Stimulated activated CD8-positive, alpha-beta memory T cell treated with anti-CD3 and anti-CD28 coated beads, Interleukin-15, amount 100 ng/mL, for 24 hours (primary cell): ENCODE measurements around the gene EHF.
"Not testable (repeated sequence)": the region's sequence is repeated elsewhere in the genome, so short reads cannot be mapped to it uniquely, and the experiment has no call there.

Experiments used
- DNase-seq: peaks from one replicate; pipeline ENCODE4 v3.0.0-alpha.2; 2020; ENCODE audit warnings: low read depth

The EHF gene

DNA sequence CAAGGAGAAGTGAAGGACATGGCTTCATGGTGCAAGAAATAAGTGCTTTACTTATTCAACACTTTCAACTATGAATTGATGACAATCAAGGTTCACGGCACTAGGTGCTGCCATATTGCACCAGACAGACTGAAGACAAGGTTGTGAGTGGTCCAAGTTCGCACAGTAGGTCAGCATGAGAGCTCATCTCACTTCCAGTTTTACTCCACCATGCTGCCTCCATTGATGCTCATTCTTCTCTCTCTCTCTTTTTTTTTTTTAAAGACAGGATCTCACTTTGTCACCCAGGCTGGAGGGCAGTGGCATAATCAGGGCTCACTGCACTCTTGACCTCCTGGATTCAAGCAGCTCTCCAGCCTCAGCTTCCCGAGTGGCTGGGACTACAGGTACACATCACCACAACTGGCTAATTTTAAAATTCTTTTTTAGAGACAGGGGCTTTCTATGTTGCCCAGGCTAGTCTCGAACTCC lies 47.7 kb downstream of the EHF start:
- no peak for DNase-seq

DNA sequence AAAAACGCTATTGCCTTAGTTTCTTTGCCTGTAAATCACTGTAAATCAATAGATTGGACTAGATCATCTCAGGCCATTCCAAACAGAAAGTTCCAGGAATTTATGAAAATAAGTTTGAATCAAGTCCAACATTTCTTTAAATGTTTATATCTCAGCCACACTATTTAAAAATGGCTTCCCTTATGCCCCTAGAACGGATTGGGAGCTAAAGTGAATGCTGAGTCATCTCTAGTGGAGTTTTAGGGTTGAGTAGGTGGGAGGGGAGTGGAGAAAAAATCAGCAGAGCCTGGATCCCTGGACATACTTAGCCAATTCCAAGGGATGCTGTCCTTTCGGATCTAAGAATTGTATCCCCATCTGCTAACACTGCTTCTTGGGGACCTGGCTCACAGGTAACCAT lies 48.6 kb downstream of the EHF start:
- no peak for DNase-seq

DNA sequence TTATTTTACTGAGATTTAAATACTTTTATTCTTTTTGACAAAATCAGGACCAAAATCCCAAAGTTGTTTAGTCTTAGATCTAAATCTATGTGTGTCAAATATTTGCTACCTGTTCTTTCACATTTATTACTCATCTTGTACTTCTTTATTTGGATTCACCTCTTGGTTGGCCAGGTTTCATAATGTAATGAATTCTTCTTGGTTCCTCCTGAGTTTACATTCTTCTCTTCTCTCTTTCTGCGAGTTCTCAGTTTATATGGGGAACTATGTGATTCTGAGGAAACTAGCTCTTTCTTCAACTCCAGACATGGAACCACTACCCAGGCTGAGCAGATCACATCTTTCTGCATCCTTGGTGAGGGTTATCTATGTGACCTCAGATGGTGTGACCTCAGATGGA lies 50.2 kb downstream of the EHF start:
- DNase-seq = no peak

DNA sequence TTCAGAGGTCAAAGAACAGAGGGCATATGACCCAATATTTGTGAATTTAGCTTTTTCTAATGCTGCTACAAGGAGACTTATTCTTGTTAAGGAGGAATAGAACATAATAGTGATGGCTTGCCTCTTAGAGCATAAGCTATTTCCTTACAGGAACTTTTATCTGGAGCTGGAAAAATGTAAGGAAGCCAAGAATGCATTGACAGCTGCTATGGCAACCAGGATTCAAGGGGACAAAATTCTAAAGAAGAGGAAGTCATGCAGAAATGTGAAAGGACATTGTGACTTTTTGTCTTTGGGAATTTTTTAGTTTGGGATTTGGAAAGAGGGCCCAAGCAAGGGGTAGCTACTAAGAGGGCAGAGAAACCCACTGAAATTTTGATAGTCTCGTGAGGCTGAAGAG lies 51.1 kb downstream of the EHF start:
- no peak for DNase-seq

DNA sequence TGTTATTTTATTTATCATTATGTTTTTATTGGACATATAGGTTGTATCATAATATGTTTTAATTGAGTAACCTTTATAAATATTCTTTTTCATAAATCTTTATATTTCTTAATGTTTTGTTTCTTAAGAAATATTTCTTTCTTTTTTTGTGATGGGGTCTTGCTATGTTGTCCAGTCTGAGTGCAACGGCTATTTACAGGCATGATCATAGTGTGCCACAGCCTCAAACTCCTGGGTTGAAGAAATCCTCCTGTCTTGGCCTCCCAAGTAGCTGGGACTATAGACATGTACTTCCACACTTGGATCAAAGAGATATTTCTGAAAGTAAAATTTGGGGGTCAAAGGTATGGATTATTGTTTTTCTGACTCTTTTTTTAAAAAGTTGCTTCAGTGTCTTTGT lies 53.1 kb downstream of the EHF start:
- no peak for DNase-seq

DNA sequence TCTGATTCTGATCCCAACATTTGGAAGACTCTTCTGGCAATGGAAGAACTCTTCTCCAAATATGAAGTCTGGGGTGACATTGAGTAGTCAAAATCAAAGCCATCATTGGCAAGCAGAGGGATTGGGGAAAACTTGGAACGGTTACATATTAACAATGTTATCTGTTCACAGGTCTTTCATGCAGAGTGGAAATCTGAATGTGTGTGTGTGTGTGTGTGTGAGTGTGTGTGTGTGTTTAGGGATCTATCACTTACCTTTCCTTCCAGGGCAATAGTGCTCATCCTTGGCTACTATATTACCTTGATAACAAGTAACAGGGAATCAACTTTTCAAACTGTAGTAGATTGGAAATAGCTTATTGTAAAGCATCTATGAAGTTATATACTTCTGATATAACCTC lies 55.3 kb downstream of the EHF start:
- no peak for DNase-seq

DNA sequence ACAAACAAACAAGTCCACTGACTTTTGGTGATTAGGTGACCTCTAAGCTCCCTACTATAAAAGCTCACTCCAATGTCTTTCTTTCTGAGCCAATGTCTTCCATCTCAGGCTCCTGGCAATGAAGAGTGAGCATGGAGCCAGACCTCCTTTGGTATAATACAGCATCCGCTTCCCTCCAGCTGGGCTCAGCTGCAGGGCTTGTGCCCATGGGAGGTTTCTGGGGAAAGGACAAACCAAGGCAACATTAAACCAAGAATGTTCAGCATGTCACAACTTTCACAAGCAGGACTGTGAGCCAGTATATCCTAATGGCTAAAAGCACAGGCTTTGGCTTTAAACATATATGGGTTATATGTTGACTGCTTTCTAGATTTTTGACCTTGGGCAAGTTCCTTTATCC lies 58.8 kb downstream of the EHF start:
- no peak for DNase-seq

DNA sequence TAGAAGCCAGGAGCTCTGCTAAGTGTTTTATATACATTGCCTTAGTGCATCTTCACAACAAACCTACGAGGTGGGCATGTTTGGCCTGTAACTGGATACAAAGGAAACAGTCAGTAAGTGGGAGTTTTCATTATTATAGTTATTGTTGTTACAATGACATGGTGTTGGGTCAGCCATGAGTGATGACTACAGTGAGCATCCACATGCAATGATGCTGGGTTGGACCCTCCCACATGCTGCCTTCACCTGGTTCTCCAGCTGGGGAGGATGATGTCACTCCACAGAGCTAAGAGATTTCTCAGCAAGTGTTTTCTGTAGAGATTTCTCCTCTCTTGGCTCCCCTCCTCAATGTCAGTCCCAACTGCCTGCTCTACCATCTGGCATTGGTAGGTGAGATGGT lies 59.3 kb downstream of the EHF start:
- no peak for DNase-seq

DNA sequence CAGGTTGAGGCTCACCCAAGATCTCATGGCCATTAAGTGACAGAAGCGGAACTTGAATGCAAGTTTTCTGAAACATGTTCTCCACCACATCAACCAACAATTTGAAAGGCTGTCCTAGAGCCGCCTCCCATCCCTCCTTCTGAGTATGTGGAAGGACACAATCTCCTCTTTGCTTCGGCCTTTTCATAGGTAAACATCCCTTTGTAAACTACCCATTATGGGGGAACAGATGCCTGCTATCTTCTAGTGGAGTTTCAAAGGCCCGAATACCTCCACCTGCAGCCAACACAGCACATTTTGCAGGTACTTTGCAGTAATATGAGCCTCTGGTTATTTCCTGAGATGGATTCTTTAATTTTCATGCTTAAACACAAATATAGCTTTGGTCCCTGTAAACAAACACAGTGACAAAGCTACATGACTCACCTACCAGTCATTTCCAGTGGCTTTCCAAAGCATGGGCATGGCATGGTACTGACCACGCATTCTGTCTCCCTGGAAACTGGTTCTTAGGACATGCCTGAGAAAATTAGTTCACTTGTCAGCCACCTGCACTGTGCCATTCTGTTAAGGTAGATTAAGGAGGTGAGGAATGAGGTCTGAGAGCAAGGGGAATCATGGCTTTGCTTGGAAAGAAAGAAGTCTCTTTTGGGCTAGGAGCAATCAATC lies 60.2 kb downstream of the EHF start:
- DNase-seq = no peak

DNA sequence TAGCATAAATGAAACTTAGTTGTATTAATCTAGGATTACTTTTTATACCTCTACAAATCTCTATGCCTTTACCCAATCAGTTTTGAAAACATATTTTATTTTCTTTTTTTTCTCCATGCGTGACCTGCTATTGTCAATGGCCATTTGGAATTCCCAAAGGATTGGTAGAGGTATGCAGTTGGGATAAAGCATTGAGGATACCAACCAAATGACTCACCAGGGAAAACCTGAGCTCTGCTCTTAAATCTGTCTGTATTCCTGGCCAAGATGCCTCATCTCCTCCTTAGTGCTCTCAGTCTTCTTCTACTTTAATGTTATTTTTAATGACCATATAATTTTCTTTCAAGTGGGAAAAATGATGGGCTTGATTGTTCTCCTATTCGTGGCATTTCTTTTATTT lies 61.9 kb downstream of the EHF start:
- no peak for DNase-seq

DNA sequence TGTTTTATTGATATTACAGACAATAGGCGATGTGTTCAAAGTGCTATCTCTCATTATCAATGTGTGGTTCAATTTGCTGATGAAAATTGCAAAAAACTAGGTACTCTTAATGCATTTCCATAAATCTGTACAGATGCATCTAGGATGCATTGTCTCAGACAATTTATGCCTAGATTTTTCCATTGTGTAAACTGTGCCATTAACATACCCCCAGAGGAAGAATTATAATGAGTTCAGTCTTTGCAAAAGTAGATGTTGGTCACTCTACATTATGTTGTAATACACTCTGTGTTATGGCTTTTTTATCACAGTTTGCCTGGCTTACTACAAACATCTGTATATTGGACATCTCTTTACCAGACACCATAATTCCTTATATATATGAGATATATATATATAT lies 62.5 kb downstream of the EHF start:
- no peak for DNase-seq

DNA sequence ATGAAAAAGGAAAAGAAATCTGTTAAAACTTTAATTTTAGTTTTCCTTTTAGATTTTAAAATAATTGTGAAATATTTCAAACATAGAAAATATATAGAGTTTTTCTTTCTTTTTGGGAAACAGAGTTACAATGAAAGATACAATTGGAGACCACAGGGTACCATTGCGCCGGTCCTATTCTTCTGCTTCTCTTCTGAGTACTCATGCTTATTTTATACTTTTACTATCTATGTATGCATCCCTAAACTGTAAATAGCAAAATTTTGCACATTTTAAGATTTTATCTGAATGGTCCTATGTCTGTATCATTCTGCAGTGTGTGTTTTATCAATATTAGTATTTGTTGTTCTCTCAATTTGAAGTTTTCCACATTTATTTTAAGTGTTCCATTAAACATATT lies 65.0 kb downstream of the EHF start:
- DNase-seq = no peak

DNA sequence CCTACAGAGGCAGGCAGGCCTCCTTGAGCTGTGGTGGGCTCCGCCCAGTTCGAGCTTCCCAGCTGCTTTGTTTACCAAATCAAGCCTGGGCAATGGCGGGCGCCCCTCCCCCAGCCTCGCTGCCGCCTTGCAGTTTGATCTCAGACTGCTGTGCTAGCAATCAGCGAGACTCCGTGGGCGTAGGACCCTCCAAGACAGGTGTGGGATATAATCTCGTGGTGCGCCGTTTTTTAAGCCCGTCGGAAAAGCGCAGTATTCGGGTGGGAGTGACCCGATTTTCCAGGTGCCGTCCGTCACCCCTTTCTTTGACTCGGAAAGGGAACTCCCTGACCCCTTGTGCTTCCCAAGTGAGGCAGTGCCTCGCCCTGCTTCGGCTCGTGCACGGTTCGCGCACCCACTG lies 71.4 kb downstream of the EHF start:
- DNase-seq = not testable (repeated sequence)

DNA sequence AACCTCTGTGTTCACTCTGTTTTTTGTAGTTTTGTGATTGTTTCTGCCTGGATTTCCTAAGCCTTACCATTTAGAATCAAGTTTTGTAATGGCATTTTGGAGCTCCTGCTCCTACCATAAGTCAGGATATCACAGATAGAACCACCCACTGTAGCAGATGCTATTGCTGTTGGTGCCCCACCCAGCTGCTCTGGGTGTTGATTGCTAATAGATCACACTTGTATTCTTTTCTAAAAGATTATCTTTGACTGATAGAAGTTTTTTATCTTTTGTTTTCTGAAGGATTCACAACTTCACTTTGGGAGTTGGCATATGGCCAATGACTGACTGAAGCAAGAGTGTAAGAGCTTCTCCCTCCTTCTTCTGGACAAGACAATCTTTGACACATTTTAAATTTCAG lies 76.0 kb downstream of the EHF start:
- no peak for DNase-seq

DNA sequence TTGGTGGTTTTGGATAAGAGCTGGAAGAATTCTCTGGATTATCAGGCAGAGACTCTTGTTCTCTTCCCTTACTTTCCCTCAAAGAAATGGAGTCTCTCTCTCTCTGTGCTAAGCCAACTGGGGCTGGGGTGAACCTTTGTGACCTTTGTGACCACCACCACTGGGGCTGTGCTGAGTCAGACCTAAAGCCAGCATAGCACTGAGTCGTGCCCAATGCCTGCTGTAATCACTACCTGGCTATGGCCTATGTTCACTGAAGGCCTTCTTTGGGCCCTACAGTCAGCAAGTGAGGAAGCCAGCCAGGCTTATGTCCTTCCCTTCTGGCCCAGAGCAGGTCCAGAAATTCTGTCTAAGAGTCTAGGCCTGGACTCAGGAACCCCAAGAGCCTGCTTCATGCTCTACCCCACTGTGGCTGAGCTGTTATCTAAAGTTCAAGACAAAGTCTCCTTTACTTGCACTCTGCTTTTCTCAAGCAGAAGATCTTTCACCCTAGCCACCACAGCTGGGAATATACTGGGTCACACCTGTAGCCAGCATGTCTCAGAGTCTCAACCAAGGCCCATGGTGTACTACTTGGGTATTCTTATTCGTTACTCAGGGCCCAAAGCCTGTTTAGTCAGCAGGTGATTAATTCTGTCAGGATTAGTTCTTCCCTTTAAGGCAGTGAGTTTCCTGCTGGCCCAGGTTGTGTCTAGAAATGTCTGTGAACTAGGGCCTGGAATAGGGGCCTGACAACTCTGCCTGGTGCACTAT lies 86.0 kb downstream of the EHF start:
- no peak for DNase-seq

DNA sequence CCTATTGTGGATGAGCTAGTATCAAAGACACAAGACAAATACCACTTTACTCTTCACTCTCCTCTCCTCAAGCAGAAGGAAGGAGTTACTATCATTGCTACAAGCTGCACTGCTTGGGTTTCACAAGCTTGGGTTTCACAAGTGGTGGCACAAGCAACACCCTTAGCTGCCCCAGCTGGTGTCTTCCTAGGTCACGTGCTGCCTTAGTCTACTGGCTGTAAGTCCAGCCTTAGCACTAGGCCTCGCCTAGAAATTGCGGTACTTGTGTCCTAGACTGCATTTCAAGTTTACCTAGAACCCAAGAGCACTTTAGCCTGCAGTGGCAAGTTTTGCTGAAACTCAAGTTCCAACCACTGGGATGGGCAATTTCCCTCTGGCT lies 86.6 kb downstream of the EHF start:
- no peak for DNase-seq
